GM18519 (cell line): ENCODE data around the gene SOX13.

Experiments
- ATAC-seq: cut with Tn5 transposase; IDR thresholded peaks from one replicate; pipeline ENCODE4 v1.9.1; 2021; ENCODE audit warnings: mild to moderate bottlenecking, moderate library complexity; ENCODE audit not compliant: unreplicated experiment, low FRiP score

SOX13 gene

DNA sequence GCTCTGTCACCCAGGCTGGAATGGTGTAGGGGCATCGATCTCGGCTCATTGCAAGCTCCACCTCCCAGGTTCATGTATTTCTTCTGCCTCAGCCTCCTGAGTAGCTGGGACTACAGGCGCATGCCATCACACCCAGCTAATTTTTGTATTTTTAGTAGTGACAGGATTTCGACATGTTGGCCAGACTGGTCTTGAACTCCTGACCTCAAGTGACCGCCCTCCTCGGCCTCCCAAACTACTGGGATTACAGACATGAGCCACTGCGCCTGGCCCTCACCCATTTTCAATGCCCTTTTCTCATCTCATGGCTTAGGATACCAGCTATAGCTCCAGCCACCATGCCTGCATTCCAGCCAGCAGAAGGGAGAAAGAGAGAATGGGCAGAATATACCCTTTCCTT lies 12.9 kb upstream of the SOX13 start:
- ATAC-seq, result no peak

DNA sequence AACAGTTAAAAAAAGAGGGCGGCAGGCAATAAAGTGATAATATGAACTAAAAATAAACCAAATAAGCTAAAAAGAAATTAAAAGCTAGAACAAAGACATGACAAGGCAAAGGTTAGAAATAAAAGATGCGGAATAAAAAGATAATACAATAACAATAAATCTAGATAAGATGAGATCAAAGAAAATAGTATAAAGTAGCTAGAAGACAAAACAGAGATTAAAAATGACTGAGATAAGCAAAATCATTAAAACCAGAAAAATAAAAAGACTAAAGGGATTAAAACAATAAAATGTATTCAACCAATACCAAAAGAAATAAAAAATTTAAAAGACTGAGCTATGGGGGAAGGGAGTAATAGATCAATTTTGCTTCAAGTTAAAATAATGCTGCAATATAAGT lies 10.8 kb upstream of the SOX13 start:
- no peak for ATAC-seq

DNA sequence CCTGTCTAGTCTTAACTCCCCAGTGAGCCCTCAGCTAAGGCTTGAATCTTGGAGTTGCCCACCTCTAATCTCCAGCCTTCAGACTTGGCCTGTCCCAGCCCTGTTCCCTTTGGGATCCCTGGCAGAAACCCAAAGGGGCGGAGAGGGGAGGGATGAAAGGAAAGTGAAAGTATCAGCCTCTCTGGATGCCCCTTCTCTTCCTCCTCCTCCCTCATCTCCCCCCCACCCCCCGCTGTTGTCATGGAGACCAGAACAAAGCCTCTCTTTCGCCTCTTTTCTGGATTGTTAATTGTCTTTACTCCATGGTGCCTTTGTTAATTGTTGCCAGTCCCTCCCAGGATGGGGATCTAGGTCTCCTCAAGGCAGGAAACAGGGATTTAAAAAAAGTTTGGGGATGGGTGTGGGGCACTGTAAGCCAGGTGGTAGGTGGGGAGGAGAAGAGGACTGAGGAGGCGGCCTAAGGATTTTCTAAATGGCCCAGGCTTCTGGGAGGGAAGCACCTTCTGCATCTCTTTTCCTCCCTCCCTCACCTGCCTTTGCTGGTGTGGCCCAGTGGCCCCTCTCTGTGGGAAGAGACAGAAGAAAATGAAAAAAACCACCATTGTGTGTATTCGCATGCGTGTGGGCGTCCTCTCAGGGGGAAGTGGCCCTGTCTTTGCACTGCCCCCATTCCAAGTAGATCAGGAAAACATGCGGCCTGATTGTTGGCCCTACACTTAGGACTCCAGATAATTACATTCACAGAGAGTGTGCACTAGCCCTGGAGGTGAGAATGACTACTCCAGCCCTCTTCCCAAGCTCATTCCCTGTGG lies 7.5 kb upstream of the SOX13 start:
- no peak for ATAC-seq

DNA sequence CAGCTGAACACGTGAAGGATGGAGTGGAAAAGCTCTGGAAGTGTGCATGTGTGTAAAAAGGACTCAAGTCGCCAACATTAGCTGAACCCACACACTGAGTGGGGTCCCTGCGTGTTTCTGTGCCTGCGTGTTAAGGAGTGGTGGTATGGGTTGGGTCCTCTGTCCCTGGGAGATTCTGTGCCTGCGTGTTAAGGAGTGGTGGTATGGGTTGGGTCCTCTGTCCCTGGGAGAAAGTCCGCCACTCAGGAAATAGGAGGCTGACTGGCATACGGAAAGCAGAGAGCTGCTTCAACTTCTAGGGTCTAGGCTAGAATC lies 7.0 kb upstream of the SOX13 start:
- ATAC-seq, result no peak

GRCh38 chr1:204067935-204068334 lies 5.0 kb upstream of the SOX13 start:
- no peak for ATAC-seq

- ATAC-seq, result no peak
Observed at GRCh38 chr1:204069887-204070286, 3.0 kb upstream of the SOX13 start.

- no peak for ATAC-seq
Observed at GRCh38 chr1:204070895-204071294, 2.0 kb upstream of the SOX13 start.

- ATAC-seq, result no peak
Observed at GRCh38 chr1:204073837-204074273, 940 bp downstream of the SOX13 start.

DNA sequence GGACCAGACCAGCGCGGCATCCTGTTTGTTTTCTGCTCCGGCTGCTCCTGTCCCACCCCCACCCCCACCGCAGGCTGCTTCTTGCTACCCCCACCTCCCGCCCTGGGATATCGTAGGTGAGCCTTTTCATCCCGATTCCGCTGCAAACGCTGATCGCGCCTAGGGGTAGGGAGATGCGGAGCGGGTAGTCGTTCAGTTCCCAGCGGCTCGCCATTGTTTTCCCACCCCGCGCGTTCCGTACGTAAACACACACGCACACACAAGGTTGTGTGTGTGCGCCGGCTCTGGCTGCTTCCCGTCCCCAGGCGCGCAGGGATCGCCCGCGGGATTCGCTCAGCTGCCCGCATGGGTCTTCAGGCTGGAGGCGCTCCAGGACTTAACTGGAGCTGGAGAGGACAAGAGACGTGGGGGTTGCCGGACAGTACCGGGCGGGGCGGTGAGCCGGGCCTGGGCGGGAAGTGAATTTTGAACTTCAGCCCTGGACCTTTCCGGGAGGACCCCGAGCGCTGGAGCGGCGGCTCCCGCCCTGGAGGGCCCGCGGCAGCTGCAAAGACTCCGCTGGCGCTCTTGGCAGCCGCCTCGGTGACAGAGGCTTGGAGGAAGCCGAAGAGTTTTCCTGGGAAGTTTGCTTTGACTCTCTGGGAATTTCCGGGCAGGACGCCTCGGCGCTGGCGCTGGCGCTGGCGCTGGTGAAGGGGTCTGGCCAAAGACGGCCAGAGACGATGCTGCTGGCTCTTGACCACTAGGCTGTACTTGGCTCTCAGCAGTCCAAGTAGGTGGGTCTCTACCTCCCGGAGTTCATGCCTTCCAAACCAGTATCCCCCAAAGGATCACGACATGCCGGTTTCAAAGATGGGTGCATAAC lies 1.6 kb downstream of the SOX13 start:
- no peak for ATAC-seq

DNA sequence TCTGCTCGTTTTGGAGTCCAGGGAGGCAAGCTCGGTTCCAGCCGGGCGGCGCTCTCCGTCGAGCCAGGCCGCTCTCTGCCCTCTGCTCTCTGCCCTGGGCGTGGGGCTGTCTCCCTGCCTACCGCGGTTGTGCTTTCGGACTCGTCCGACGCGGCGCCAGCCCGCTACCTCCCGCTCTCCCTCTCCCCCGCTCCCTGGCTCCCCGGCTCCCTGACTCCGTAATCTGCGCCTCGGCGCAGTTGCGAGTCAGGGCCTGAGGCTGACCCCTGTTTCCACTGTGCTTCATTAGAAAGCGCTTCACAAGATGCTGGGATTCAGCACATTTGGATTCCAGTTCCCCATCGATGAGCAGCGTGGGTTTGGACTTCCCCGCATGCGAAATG lies 2.2 kb downstream of the SOX13 start:
- ATAC-seq, result no peak

- ATAC-seq, result no peak
Observed at GRCh38 chr1:204075890-204076846, 3.3 kb downstream of the SOX13 start.

- ATAC-seq, result no peak
Observed at GRCh38 chr1:204076891-204077290, 4.0 kb downstream of the SOX13 start.

DNA sequence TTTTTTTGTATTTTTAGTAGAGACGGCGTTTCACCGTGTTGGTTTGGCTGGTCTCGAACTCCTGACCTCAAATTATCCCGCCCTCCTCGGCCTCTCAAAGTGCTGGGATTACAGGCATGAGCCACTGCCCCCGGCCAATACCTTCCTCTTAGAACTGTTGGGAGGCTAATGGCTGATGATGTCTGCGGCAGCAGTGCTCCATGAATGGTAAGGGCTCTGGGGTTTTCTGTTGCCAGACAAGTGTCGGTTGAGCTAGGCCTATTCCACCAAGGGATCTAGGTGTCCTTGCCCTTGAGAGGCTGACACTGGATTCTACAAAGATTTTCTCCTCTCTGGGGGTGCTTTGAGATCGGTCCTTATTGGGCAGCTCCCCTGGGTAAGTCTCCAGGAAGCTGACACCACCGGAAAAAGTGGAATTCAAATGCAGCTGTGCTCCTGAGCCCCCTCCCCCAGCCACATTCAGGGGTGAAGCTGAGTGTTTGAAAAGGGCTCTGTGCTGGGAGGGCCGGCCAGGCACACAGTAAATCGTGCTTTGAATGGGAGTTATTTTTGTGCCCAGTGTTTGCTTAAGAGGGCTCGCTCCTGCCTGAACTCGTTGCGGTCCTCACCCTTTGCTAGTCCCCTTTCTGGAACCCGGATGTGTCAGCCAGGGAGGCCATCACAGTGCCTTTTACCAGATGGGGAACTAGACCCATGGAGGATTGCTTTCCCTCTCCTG lies 5.2 kb downstream of the SOX13 start:
- ATAC-seq, result no peak

- no peak for ATAC-seq
Observed at GRCh38 chr1:204079608-204079999, 6.7 kb downstream of the SOX13 start.

DNA sequence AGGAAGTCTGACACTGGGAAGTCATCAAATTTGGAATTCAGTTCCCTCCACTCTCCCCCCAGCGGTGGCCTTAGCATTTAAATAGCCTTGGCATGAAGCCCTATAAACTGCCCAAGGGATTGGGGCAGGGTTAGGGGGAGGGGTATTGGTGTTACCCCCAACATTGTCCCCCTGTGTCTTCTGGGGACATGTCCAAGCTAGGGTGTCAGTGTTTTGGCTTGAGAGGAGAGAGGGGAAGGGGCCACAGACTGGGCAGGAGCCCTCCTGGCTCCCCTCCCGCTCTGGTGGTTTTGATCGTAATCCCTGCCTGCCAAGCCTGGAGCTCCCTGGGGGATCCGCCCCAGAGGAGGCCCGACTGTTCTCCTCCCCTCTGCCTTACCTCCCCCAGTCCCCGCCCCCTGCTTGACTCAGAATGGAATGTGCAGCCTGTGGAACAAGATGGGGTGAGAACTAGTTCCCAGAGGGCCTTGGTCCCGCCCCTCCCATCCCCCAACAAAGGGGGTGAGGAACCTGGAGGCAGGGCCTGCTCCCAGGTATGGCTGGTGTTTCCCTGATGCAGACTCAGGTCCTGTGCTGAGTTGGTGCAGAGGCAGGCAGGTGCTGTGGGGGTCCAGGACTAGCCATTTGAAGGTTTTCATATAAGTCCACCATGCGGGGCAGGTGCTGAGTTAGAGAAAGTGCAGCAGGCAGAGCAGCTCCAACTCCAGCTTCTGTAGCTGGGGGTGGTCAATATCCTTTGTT lies 7.4 kb downstream of the SOX13 start:
- ATAC-seq, result no peak

DNA sequence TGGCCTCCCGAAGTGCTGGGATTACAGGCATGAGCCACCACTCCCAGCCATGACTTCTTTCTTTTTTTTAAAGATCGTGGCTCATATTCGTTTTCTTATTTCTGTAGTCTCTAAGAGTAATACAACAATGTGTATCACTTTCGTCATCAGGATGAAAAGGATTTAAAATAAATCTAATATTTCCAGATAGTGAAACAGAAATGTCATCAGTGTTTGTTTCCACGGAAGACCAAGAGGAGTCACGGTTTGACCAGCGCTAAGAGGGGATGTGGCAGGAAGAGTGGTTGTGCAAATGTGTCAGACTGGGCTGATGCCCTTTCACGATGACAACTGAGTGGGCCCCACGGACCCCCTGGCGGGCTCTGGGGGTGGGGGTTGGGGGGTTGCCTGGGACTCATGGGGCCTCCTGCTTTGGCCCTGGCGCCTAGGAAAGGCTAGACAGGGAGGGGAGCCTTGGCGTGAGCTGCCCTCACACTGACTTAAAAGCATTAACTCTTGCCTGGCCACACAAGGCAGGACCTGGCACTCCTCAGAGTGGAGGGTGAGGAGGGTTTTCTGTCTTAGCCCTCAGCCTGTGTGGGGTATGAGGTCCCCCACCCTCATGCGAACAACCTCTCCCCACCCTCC lies 8.4 kb downstream of the SOX13 start:
- no peak for ATAC-seq

- no peak for ATAC-seq
Observed at GRCh38 chr1:204081791-204082513, 9.0 kb downstream of the SOX13 start.

DNA sequence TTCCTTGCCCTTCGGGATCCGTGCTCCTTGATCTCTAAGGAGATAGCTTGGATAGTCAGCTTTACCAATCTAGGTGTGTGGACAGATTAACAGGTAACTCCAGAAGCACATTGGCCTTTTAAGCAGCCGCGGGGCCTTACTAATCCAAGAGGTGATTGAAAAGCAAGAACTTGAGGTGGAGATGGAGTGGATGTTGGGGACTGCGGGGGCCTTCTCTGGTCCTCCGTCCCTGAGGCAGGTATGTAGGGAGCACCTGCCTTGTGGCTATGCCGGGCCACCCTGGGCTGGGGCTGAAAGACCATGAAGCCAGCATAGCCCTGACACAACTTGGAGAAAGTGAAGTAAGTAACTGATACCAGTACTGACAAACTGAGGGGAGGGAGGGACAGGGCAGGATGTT lies 10.6 kb downstream of the SOX13 start:
- no peak for ATAC-seq
